ENCODE data around the gene SAFB.

GRCh38 chr19:5714816-5715215 lies 91.9 kb downstream of the SAFB start:
- no peak for TF ChIP-seq EZH2 (IDR thresholded peaks at IDR 0.05; ENCODE audit: low read depth)
- TF ChIP-seq CTCF (conservative IDR thresholded peaks at IDR 0.05), result no peak

Data from PC-9 (cell line).